HepG2 (cell line): ENCODE measurements around the gene C17orf75. TPM values are rescaled to one million over a fixed set of nuclear protein-coding genes. Genes with fewer than 3 reads are reported as not detected.
A peak's percentile ranks its signal among the peaks of the same experiment; 100 is the strongest.

Experiments
- ADNP ChIP-seq: sonication (generic); formaldehyde crosslinking; IDR thresholded peaks from 2 replicates; pipeline ENCODE4 v1.4.0; 2020; ENCODE audit warnings: missing genetic modification reagents
- CC2D1A ChIP-seq: sonication (generic); formaldehyde crosslinking; IDR thresholded peaks from 2 replicates; pipeline ENCODE4 v1.8.1; 2023; ENCODE audit warnings: mild to moderate bottlenecking, missing genetic modification reagents
- KDM4B ChIP-seq: sonication (generic); formaldehyde crosslinking; IDR thresholded peaks from 2 replicates; pipeline ENCODE4 v1.4.0; 2020; ENCODE audit warnings: missing genetic modification reagents
- NR2C2 ChIP-seq: sonication (generic); formaldehyde crosslinking; IDR thresholded peaks from 2 replicates; pipeline ENCODE4 v1.4.0; 2020; ENCODE audit warnings: missing genetic modification reagents, mild to moderate bottlenecking, moderate library complexity, borderline replicate concordance
- RXRB ChIP-seq: IDR thresholded peaks from 2 replicates; pipeline ENCODE4 v1.6.1; 2016; ENCODE audit warnings: borderline replicate concordance, missing genetic modification reagents, missing compliant biosample characterization
- SIX4 ChIP-seq: sonication (generic); formaldehyde crosslinking; IDR thresholded peaks from 2 replicates; pipeline ENCODE4 v1.4.0; 2020; ENCODE audit warnings: missing genetic modification reagents
- SNRNP70 ChIP-seq: fragments of 200-400 bp; formaldehyde crosslinking; IDR thresholded peaks from 2 replicates; pipeline ENCODE4 v1.6.1; 2017; ENCODE audit warnings: mild to moderate bottlenecking, low read depth, low read length, moderate library complexity
- SP2 ChIP-seq: sonication (generic); formaldehyde crosslinking; IDR thresholded peaks from 2 replicates; pipeline ENCODE4 v1.5.1; 2020; ENCODE audit warnings: mild to moderate bottlenecking, missing genetic modification reagents
- YY1 ChIP-seq: IDR thresholded peaks from 2 replicates; pipeline ENCODE4 v1.6.1; 2011; ENCODE audit warnings: low read length, low read depth, moderate library complexity, mild to moderate bottlenecking; ENCODE audit not compliant: insufficient read depth, insufficient replicate concordance
- ZFP36L1 ChIP-seq: sonication (generic); formaldehyde crosslinking; IDR thresholded peaks from 2 replicates; pipeline ENCODE4 v1.8.0; 2022; ENCODE audit warnings: mild to moderate bottlenecking, missing genetic modification reagents, moderate library complexity
- ZNF382 ChIP-seq: sonication (generic); formaldehyde crosslinking; IDR thresholded peaks from 2 replicates; pipeline ENCODE4 v1.5.0; 2020; ENCODE audit warnings: missing genetic modification reagents, mild to moderate bottlenecking, borderline replicate concordance
- polyA plus RNA-seq, 8 experiments: library from polyadenylated mRNA; depleted of rRNA in 3 of 8; stranded (reverse) in 7 of 8; unstranded in 1 of 8; fragments of >200 nt; fragmentation: Illumina TruSeq in 4 of 8; extraction: Trizol in 4 of 8; gene quantifications; 2 replicates each; pipeline versions ENCODE4 v1.2.1 to v1.2.3, GENCODE V29; 2011 to 2016; ENCODE audit warnings: low read depth in 4 of 8, missing spikeins in 1 of 8, mixed read lengths in 1 of 8; ENCODE audit not compliant: insufficient read depth in 1 of 8
- total RNA-seq, 5 experiments: library from RNA; depleted of rRNA; stranded (reverse); fragments of >200 nt; fragmentation: Illumina TruSeq; extraction: Trizol; gene quantifications; 2 replicates each; pipeline ENCODE4 v1.2.3, GENCODE V29; 2016; ENCODE audit warnings: low read depth in 1 of 5
- TF ChIP-seq, protein P1 (sequence below): sonication (generic); formaldehyde crosslinking; IDR thresholded peaks from 2 replicates; pipeline ENCODE4 v1.4.0; 2020; ENCODE audit warnings: mild to moderate bottlenecking, missing genetic modification reagents
- TF ChIP-seq, protein P2 (sequence below): sonication (generic); formaldehyde crosslinking; IDR thresholded peaks from 2 replicates; pipeline ENCODE4 v1.5.0; 2020; ENCODE audit warnings: mild to moderate bottlenecking, missing genetic modification reagents
- TF ChIP-seq, protein P3 (sequence below): sonication (generic); formaldehyde crosslinking; IDR thresholded peaks from 2 replicates; pipeline ENCODE4 v1.8.0; 2022; ENCODE audit warnings: missing genetic modification reagents, mild to moderate bottlenecking, borderline replicate concordance
- TF ChIP-seq, protein P4 (sequence below): sonication (generic); formaldehyde crosslinking; IDR thresholded peaks from 2 replicates; pipeline ENCODE4 v1.5.1; 2020; ENCODE audit warnings: mild to moderate bottlenecking, missing genetic modification reagents, borderline replicate concordance
- TF ChIP-seq, protein P5 (sequence below): sonication (generic); formaldehyde crosslinking; IDR thresholded peaks from 2 replicates; pipeline ENCODE4 v1.5.0; 2020; ENCODE audit warnings: mild to moderate bottlenecking, missing genetic modification reagents

Gene C17orf75
- total and polyA plus RNA-seq, 2 of the 13 experiments (the other 11 are each of a cell fraction or from before 2014, with no cell fraction given): 16.2 to 33.0 TPM

DNA sequence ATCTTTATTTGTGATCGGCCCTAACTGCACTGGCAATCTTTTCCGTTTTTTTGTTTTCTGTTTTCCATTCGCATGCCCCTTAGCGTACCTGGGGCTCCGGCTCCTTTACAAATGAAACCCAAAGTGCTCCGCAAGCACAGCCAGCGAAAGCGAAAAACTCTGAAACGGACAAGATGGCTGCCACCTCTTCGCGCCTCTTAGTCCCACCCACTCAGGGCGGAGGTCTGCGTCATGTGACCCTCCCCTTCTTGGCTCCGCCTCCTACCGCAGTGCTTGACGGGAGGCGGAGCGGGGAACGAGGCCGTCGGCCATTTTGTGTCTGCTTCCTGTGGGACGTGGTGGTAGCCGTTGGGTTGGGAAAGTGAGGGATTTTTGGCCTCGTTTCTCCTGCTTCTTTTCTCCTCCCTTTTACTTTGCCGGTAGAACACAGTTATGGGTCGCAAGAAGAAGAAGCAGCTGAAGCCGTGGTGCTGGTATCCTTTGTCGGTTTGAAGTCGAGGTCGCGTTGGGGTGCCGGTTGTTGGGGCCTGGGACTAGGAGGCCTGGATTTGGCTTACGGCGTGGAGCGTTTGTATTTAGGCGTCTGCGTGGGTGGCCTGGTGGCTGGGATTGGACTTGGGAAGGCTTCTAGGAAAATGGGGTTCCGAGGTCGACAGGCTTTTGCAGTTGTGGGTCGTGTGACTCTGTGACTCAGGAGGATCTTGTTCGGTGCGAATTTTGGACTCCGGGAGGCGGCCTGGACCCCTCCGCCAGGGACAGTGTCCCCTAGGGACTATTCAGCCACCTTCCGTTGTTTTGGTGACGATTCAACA is 8.1 kb upstream of the C17orf75 start, which contains the start of gene ZNF207 (continued):
- TF ChIP-seq NR2C2 (CRISPR knock-in tag): peak; percentile 50; the same call in 1 of the 2 replicates
- no peak for TF ChIP-seq SNRNP70
- TF ChIP-seq YY1: peak; percentile 99
- no peak for TF ChIP-seq CC2D1A (CRISPR knock-in tag)
- no peak for TF ChIP-seq SP2 (CRISPR knock-in tag)
- no peak for TF ChIP-seq SIX4
- TF ChIP-seq, protein P1, sequence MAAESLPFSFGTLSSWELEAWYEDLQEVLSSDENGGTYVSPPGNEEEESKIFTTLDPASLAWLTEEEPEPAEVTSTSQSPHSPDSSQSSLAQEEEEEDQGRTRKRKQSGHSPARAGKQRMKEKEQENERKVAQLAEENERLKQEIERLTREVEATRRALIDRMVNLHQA (CRISPR knock-in tag): no peak
- TF ChIP-seq, protein P2, sequence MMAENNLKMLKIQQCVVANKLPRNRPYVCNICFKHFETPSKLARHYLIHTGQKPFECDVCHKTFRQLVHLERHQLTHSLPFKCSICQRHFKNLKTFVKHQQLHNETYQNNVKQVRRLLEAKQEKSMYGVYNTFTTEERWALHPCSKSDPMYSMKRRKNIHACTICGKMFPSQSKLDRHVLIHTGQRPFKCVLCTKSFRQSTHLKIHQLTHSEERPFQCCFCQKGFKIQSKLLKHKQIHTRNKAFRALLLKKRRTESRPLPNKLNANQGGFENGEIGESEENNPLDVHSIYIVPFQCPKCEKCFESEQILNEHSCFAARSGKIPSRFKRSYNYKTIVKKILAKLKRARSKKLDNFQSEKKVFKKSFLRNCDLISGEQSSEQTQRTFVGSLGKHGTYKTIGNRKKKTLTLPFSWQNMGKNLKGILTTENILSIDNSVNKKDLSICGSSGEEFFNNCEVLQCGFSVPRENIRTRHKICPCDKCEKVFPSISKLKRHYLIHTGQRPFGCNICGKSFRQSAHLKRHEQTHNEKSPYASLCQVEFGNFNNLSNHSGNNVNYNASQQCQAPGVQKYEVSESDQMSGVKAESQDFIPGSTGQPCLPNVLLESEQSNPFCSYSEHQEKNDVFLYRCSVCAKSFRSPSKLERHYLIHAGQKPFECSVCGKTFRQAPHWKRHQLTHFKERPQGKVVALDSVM: 0 out of 2 replicates have a peak, but pooled peaks have one; percentile 26
- TF ChIP-seq ZNF382: no peak
- TF ChIP-seq, protein P3, sequence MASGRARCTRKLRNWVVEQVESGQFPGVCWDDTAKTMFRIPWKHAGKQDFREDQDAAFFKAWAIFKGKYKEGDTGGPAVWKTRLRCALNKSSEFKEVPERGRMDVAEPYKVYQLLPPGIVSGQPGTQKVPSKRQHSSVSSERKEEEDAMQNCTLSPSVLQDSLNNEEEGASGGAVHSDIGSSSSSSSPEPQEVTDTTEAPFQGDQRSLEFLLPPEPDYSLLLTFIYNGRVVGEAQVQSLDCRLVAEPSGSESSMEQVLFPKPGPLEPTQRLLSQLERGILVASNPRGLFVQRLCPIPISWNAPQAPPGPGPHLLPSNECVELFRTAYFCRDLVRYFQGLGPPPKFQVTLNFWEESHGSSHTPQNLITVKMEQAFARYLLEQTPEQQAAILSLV: no peak
- TF ChIP-seq, protein P4, sequence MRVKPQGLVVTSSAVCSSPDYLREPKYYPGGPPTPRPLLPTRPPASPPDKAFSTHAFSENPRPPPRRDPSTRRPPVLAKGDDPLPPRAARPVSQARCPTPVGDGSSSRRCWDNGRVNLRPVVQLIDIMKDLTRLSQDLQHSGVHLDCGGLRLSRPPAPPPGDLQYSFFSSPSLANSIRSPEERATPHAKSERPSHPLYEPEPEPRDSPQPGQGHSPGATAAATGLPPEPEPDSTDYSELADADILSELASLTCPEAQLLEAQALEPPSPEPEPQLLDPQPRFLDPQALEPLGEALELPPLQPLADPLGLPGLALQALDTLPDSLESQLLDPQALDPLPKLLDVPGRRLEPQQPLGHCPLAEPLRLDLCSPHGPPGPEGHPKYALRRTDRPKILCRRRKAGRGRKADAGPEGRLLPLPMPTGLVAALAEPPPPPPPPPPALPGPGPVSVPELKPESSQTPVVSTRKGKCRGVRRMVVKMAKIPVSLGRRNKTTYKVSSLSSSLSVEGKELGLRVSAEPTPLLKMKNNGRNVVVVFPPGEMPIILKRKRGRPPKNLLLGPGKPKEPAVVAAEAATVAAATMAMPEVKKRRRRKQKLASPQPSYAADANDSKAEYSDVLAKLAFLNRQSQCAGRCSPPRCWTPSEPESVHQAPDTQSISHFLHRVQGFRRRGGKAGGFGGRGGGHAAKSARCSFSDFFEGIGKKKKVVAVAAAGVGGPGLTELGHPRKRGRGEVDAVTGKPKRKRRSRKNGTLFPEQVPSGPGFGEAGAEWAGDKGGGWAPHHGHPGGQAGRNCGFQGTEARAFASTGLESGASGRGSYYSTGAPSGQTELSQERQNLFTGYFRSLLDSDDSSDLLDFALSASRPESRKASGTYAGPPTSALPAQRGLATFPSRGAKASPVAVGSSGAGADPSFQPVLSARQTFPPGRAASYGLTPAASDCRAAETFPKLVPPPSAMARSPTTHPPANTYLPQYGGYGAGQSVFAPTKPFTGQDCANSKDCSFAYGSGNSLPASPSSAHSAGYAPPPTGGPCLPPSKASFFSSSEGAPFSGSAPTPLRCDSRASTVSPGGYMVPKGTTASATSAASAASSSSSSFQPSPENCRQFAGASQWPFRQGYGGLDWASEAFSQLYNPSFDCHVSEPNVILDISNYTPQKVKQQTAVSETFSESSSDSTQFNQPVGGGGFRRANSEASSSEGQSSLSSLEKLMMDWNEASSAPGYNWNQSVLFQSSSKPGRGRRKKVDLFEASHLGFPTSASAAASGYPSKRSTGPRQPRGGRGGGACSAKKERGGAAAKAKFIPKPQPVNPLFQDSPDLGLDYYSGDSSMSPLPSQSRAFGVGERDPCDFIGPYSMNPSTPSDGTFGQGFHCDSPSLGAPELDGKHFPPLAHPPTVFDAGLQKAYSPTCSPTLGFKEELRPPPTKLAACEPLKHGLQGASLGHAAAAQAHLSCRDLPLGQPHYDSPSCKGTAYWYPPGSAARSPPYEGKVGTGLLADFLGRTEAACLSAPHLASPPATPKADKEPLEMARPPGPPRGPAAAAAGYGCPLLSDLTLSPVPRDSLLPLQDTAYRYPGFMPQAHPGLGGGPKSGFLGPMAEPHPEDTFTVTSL (CRISPR knock-in tag): no peak
- no peak for TF ChIP-seq KDM4B
- TF ChIP-seq, protein P5, sequence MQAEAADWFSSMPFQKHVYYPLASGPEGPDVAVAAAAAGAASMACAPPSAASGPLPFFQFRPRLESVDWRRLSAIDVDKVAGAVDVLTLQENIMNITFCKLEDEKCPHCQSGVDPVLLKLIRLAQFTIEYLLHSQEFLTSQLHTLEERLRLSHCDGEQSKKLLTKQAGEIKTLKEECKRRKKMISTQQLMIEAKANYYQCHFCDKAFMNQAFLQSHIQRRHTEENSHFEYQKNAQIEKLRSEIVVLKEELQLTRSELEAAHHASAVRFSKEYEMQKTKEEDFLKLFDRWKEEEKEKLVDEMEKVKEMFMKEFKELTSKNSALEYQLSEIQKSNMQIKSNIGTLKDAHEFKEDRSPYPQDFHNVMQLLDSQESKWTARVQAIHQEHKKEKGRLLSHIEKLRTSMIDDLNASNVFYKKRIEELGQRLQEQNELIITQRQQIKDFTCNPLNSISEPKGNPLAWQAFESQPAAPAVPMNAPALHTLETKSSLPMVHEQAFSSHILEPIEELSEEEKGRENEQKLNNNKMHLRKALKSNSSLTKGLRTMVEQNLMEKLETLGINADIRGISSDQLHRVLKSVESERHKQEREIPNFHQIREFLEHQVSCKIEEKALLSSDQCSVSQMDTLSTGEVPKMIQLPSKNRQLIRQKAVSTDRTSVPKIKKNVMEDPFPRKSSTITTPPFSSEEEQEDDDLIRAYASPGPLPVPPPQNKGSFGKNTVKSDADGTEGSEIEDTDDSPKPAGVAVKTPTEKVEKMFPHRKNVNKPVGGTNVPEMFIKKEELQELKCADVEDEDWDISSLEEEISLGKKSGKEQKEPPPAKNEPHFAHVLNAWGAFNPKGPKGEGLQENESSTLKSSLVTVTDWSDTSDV (CRISPR knock-in tag): no peak
- TF ChIP-seq RXRB: peak; percentile 33; the same call in 1 of the 2 replicates
- no peak for TF ChIP-seq ADNP (CRISPR knock-in tag)
- TF ChIP-seq ZFP36L1: no peak
